Rectal smooth muscle tissue (tissue), 1 donor: ENCODE results near the gene GPR87.

Source experiments
- H3K27ac ChIP-seq: one replicate; pipeline ENCODE4 v1.7.0; 2013; ENCODE audit warnings: low read depth, low read length, inconsistent platforms
- H3K27me3 ChIP-seq: one replicate; pipeline ENCODE4 v1.7.0; 2013; ENCODE audit warnings: low read length; ENCODE audit not compliant: control insufficient read depth, insufficient read depth
- H3K36me3 ChIP-seq: one replicate; pipeline ENCODE4 v1.7.0; 2013; ENCODE audit warnings: low read length; ENCODE audit not compliant: control insufficient read depth, insufficient read depth
- H3K4me1 ChIP-seq: one replicate; pipeline ENCODE4 v1.7.0; 2013; ENCODE audit warnings: low read length; ENCODE audit not compliant: control insufficient read depth, insufficient read depth
- H3K4me3 ChIP-seq: one replicate; pipeline ENCODE4 v1.7.0; 2013; ENCODE audit warnings: low read length
- H3K9ac ChIP-seq: one replicate; pipeline ENCODE4 v1.7.0; 2013; ENCODE audit warnings: low read length

The GPR87 gene

DNA sequence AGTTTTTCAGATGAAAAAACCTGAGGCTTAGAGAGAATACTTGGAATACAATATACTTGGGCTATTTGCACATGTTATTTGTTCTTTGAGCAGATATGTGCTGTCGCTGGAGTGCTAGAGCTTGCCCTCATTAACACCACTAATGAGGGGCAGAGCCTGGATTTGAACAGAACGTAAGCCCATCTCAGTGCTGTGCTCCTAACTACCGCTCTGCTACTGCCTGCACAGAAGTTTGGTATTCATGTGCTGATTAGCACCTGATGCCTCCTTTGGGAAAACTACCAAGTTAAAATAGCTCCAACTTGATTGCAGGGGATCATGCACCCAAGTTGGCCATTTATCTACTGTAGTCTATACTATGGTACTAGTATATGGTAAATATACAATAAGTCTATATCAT is 3.6 kb downstream of the GPR87 start:
- no peaks in the 10 kb centered on the region for H3K4me1 ChIP-seq
- no peak overlapping the region for H3K27ac ChIP-seq
- H3K4me3 ChIP-seq, result no peak overlapping the region
- H3K27me3 ChIP-seq, result no peaks in the 10 kb centered on the region
- no peak overlapping the region for H3K9ac ChIP-seq
- H3K36me3 ChIP-seq, result no peaks in the 10 kb centered on the region

DNA sequence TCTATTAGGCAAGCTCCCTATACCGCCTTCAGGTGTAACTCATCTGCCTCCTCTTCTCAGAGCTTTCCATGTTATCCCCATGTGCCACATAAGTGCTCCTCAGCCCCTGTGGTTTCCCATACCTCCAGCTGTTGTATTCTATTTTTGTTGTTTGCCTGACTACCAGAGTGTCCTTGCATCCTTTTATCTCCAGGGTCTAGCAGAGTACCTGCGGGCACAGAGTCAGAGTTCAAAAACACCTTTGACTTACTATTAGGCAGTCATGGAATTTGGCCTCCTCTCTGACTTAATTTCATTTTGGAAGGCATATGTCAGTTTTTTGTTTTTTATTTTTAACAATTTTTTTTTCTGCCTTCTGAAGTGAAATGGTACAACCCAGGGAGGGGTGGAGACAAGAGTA is 7.1 kb downstream of the GPR87 start:
- Histone ChIP-seq H3K4me1 (no peaks in the 10 kb centered on the region), H3K27me3 (no peaks in the 10 kb centered on the region), H3K4me3 (no peak overlapping the region), H3K9ac (no peak overlapping the region), H3K36me3 (no peaks in the 10 kb centered on the region), H3K27ac (no peak overlapping the region)

DNA sequence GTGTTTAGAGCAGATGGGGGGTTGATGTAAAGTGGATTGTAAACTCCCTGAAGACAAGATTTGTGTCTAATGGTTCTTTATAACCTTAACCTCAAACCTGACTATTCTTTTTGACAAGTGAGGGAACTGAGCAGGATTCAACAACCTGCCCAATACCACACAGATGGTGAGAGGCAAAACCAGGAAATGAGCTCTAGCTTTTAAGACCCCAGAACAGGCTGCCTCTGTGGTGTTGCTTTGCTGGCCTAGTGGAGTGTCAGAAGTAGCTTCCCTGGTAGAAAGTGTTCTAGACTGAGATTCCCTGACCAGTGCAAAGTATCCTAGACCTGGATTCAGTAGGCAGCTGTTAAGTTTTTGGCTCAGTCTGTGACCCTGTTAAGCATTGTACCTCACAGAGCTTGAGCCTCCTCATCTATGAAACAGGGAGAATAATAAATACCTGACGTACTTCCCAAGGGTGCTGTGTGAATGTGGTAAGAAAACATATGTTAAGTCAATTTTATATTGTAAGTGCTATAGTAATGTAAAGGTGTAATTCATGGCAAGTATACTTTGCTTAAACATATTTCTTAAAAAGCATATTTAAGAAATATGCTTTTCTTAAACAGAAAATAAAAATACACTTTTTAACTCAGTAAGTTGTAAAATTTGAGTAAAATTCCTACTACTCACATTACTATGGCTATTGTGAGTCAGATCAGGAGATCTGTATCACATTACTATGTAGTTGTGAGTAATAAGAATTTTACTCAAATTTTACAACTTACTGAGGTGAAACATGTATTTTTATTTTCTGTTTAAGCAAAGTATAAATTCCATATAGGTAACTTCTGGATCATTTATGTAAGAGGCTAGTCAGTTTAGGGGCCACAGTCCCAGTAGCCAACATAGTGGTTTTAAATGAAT is 8.8 kb downstream of the GPR87 start:
- H3K27ac ChIP-seq, result no peak overlapping the region
- H3K4me1 ChIP-seq, result no peaks in the 10 kb centered on the region
- no peak overlapping the region for H3K4me3 ChIP-seq
- no peaks in the 10 kb centered on the region for H3K27me3 ChIP-seq
- H3K9ac ChIP-seq, result no peak overlapping the region
- no peaks in the 10 kb centered on the region for H3K36me3 ChIP-seq

DNA sequence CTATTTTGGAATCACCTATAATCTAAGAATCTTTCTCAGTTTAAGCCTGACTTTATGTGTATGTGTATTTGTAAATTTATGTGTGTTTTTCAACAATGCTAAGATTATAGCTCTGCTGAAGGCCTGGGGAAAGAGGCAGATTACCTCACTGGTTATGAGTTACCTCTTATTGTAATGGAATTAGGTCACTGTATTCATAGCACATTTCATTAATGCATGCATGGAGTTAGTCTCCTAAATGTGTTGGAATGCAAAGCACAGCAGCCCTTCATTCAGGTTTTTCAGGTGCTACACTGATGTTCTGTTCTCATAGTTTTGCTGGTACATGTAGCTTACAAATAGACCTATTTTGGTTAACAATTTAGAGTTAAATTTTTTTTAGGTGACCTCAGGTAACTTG is 9.5 kb downstream of the GPR87 start:
- H3K27me3 ChIP-seq, result no peaks in the 10 kb centered on the region
- no peak overlapping the region for H3K27ac ChIP-seq
- H3K4me3 ChIP-seq, result no peak overlapping the region
- H3K9ac ChIP-seq, result no peak overlapping the region
- no peaks in the 10 kb centered on the region for H3K36me3 ChIP-seq
- H3K4me1 ChIP-seq, result no peaks in the 10 kb centered on the region

DNA sequence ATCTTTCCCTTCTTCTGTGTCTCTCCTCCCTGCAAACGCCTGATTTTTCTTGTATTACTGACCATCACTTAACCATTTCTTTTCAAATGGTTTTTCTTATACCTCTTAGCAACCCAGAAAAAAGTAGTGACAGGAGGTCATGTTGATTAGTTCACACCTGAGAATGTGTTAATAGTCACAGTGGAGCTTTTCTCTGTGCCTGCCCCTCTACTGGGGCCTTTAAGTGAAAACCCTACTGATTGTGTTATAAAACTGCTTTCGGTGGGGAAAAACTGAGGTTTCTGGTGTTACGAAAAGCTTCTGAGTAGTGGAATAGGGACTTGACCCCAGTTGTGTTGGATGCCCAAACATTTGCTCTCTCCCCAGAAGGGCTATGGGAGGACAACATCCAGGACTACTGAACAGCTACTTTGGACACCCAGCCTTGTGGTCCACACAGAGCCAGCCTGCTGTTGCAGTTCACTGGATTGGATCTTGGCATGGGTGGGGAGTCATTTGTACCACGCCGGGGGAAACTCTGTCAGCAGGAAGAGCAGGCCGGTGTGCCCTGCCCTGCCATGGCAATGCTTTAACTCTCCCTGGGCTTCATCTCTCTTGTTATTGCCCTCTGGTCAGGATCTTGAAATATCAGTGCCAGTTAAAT is 10.3 kb downstream of the GPR87 start:
- no peaks in the 10 kb centered on the region for H3K4me1 ChIP-seq
- H3K27ac ChIP-seq, result no peak overlapping the region
- H3K9ac ChIP-seq, result no peak overlapping the region
- H3K36me3 ChIP-seq, result no peaks in the 10 kb centered on the region
- no peak overlapping the region for H3K4me3 ChIP-seq
- H3K27me3 ChIP-seq, result no peaks in the 10 kb centered on the region

DNA sequence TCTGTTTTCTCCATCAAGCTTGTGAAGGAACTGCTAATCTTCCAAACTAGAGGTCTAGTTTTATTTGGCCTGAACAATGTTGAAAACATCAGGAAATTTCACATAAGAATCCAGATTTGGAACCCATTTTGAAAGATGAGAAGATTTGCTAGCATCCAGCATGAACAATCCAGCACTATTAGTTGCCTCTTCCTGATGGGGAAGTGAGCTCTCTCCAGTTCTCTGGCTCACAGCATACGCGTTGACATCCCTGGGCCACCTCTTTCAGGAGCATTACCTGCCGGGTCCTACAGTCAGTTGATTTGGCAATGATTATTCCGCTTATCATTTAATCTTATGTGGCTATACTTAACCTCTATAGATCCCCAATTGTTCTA is 10.9 kb downstream of the GPR87 start:
- no peaks in the 10 kb centered on the region for H3K36me3 ChIP-seq
- no peaks in the 10 kb centered on the region for H3K4me1 ChIP-seq
- no peak overlapping the region for H3K27ac ChIP-seq
- no peak overlapping the region for H3K4me3 ChIP-seq
- H3K9ac ChIP-seq, result no peak overlapping the region
- H3K27me3 ChIP-seq, result no peaks in the 10 kb centered on the region

DNA sequence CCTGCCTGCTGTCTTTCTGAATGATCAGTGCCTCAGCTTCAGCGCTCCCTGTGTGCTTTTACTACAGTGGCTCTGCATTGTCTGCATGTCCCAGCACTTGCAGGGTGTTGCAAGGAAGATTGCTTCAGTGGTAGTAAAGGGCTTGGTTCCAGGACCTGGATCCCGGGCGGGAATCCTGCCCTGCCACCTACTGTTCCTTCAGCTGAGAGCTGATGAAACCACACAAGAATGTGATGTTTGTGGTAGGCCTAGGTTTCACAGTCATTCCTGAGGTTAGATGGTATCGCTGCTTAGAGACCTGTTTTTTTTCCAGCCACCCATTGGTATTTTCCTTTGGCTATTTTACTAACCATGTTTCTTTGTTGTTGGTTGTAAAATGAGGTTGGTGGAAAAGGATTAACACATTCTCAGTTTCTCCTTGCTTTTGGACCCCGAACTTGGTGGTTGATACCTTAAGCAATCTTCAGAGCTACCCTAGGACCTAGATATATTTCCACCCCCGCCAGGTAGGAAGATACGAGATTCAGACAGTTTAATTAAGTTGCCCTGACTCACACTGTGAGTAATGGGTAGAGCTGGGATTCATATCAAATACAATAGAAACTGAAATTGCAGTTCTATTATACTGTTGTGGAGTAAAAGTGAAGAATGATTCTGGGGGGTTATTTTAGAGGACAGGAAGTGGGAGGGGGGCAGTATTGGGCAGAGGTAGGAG is 11.4 kb downstream of the GPR87 start:
- Histone ChIP-seq H3K9ac (no peak overlapping the region), H3K27ac (no peak overlapping the region), H3K4me3 (no peak overlapping the region)

DNA sequence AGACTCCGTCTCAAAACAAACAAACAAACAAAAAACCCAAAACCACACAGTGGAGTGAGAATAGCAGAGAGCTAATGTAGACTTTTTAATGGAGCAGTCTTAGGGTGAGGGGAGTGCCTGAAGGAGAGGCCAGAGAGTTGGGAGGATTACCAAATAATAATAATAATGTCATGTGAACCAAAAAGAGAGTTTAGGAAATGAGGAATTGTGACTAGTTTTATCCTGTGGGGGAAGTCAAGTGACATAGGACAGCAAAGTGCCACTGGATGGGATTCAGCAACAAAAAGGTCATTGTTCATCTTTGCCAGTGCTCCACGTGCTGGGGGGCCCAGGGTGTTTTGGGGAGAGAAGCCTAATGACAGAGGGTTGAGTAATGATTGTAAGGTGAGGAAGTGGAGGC is 12.9 kb downstream of the GPR87 start:
- Histone ChIP-seq H3K4me3 (no peak overlapping the region), H3K27me3 (no peaks in the 10 kb centered on the region), H3K36me3 (no peaks in the 10 kb centered on the region), H3K9ac (no peak overlapping the region), H3K4me1 (no peaks in the 10 kb centered on the region), H3K27ac (no peak overlapping the region)

More for the DNA sequence above, 11.4 kb downstream of the GPR87 start:
- H3K36me3 ChIP-seq, result no peaks in the 10 kb centered on the region
- no peaks in the 10 kb centered on the region for H3K4me1 ChIP-seq
- no peaks in the 10 kb centered on the region for H3K27me3 ChIP-seq

DNA sequence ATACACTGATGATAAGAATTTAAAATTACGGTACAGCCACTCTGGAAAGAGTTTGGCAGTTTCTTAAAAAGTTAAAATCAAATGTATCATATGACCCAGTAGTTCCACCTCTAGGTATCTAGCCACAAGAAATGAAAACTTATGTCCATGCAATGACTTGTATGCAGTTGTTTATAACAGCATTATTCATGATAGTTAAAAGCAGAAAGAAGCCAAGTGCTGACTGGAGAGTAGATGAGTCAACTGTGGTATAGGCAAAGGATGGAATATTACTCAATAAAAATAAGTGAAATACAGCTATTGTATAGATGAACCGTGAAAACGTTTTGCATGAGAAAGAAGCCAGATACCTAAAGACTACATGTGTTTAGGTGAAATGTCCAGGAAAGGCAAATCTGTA is 14.8 kb downstream of the GPR87 start:
- Histone ChIP-seq H3K27me3 (no peaks in the 10 kb centered on the region), H3K36me3 (no peaks in the 10 kb centered on the region), H3K4me3 (no peak overlapping the region), H3K9ac (no peak overlapping the region), H3K4me1 (no peaks in the 10 kb centered on the region), H3K27ac (no peak overlapping the region)

DNA sequence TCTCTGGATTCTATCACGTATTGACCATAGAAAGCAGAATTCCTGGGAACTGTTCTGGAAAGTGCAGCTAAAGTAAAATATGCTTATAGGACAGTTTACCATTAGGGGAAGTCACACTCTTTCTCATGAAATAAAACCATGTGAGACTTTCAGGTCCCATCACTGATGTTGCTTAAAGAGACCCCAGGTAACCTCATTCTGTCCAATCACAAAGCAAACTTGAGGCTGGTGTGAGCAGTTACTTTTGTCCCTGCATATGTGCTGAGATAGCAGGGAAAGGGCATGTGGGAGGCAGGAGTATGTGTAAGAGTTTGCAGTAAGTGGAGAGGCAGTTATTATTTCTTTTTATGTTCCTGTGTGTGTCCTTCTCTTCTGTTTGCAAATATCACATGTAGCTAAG is 16.1 kb downstream of the GPR87 start:
- Histone ChIP-seq H3K27ac (no peak overlapping the region), H3K4me1 (no peaks in the 10 kb centered on the region)

DNA sequence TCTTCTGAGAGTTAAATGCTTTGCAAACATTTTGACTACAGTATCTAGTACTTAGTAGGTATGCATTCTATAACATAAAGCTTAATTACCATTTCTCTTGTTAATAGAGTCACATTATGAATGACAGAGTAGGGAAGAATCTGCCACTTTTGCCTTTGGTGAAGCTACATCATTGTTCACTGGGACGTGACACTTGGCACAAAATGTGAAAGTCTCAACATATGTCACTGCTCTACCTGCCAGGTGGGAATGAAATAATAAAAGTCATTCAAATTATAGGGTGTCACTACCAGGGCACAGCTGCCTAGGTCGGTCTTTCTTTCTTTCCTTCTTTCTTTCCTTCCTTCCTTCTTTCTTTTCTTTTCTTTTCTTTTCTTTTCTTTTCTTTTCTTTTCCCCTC is 17.6 kb downstream of the GPR87 start:
- Histone ChIP-seq H3K27ac (no peak overlapping the region), H3K4me1 (no peaks in the 10 kb centered on the region), H3K4me3 (no peak overlapping the region), H3K27me3 (no peaks in the 10 kb centered on the region), H3K36me3 (no peaks in the 10 kb centered on the region), H3K9ac (no peak overlapping the region)

More for the DNA sequence above, 16.1 kb downstream of the GPR87 start:
- Histone ChIP-seq H3K9ac (no peak overlapping the region), H3K36me3 (no peaks in the 10 kb centered on the region), H3K4me3 (no peak overlapping the region), H3K27me3 (no peaks in the 10 kb centered on the region)

DNA sequence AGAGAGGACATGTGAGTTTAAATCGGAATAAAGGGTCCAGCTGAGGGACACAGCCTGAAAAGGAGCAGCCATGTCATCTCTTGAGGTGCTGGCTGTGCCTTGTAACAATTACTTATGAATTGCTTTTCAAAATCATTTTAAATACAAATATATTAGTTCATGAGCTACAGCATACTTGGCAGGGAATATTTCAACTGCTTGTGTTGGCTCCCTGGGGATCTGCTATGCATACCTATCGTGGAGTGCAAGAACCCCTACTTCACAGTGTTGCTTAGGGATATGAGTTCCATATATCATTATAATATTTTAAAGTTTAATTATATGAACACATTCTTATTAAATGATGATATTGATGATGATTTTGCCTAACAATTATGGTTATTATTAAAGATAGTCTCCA is 19.2 kb downstream of the GPR87 start:
- no peak overlapping the region for H3K27ac ChIP-seq
- H3K4me1 ChIP-seq, result no peaks in the 10 kb centered on the region
- no peak overlapping the region for H3K4me3 ChIP-seq
- H3K36me3 ChIP-seq, result no peaks in the 10 kb centered on the region
- no peaks in the 10 kb centered on the region for H3K27me3 ChIP-seq
- no peak overlapping the region for H3K9ac ChIP-seq
